DND-41 (cell line): ENCODE data around the gene ATXN7L2.

Source experiments
- ATAC-seq: fragments of 200-7000 bp; cut with Tn5 transposase; 3 replicates; pipeline ENCODE4 v1.9.1; 2021; ENCODE audit warnings: low read depth; ENCODE audit not compliant: insufficient read depth
- DNase-seq: peaks from one replicate; pipeline ENCODE4 v3.0.0-alpha.2; 2020
- H2AFZ ChIP-seq: 2 replicates; pipeline ENCODE4 v1.6.0; 2012; ENCODE audit warnings: low read depth, low read length
- H3K27ac ChIP-seq: 2 replicates; pipeline ENCODE4 v1.5.1; 2012; ENCODE audit warnings: low read length, inconsistent platforms
- H3K27me3 ChIP-seq: fragments of 200-600 bp; sonication (generic); 2 replicates; pipeline ENCODE4 v1.6.0; 2012; ENCODE audit warnings: low read length, mild to moderate bottlenecking, inconsistent platforms; ENCODE audit not compliant: insufficient read depth, poor library complexity
- H3K36me3 ChIP-seq: 2 replicates; pipeline ENCODE4 v1.5.1; 2012; ENCODE audit warnings: low read length, inconsistent platforms; ENCODE audit not compliant: insufficient read depth
- H3K4me1 ChIP-seq: 2 replicates; pipeline ENCODE4 v1.5.1; 2012; ENCODE audit warnings: mild to moderate bottlenecking, low read length; ENCODE audit not compliant: insufficient read depth
- H3K4me2 ChIP-seq: 2 replicates; pipeline ENCODE4 v1.6.0; 2012; ENCODE audit warnings: mild to moderate bottlenecking, moderate library complexity, low read length, inconsistent platforms; ENCODE audit not compliant: insufficient read depth
- H3K4me3 ChIP-seq, 2 experiments: fragments of 200-600 bp in 1 of 2; shearing (Covaris generic) in 1 of 2; 2 replicates each; pipeline ENCODE4 v1.5.1; 2012 to 2016; ENCODE audit warnings: inconsistent platforms in 2 of 2, low read length in 2 of 2, mild to moderate bottlenecking in 2 of 2, low read depth in 1 of 2, moderate library complexity in 1 of 2
- H3K79me2 ChIP-seq: 2 replicates; pipeline ENCODE4 v1.6.0; 2012; ENCODE audit warnings: low read length, inconsistent platforms; ENCODE audit not compliant: insufficient read depth
- H3K9ac ChIP-seq: 2 replicates; pipeline ENCODE4 v1.6.0; 2012; ENCODE audit warnings: low read depth, mild to moderate bottlenecking, inconsistent platforms, low read length, moderate library complexity
- H3K9me3 ChIP-seq: 2 replicates; pipeline ENCODE4 v1.5.1; 2012; ENCODE audit warnings: low read length, moderate library complexity, mild to moderate bottlenecking, inconsistent platforms; ENCODE audit not compliant: insufficient read depth, severe bottlenecking
- H4K20me1 ChIP-seq: 2 replicates; pipeline ENCODE4 v1.6.0; 2012; ENCODE audit warnings: low read length; ENCODE audit not compliant: insufficient read depth
- CTCF ChIP-seq: IDR thresholded peaks from 2 replicates; pipeline ENCODE4 v1.5.1; 2012; ENCODE audit warnings: borderline replicate concordance, low read length, moderate library complexity, mild to moderate bottlenecking; ENCODE audit not compliant: poor library complexity, severe bottlenecking; ENCODE audit errors: extremely low read depth
- EZH2 ChIP-seq: IDR thresholded peaks from 3 replicates; pipeline ENCODE4 v1.6.1; 2012; ENCODE audit warnings: borderline replicate concordance, low read depth, mild to moderate bottlenecking, moderate library complexity, low read length, inconsistent platforms; ENCODE audit not compliant: severe bottlenecking

Gene ATXN7L2

DNA sequence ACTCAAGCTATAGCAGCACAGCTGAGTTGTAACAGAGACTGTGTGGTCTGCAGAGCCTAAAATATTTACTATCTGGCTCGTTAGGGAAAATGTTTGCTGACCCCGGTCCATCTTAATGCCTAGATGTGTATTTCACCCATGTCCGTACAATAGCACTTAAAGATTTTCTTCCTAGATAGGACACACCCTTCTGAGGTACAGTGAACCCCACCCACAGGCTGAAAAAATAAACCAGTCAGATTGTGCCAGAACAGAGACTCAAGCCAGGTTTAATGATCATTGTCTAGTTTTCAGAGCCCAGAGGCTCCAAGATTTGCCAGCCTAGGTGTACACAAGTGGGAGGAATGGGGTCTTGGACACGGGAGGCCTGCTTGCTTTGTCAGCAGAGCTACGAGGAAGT is 20.2 kb downstream of the ATXN7L2 start:
- Histone ChIP-seq H3K4me3 (no peak overlapping the region), H4K20me1 (0 out of 2 replicates have a peak, but pooled peaks cover 8% of the 10 kb centered on the region), H2AFZ (no peak overlapping the region), H3K79me2 (no peaks in the 10 kb centered on the region), H3K4me1 (peaks cover 25% of the 10 kb centered on the region), H3K9ac (no peak overlapping the region), H3K4me2 (no peak overlapping the region), H3K27ac (no peak overlapping the region), H3K27me3 (no peaks in the 10 kb centered on the region), H3K36me3 (peaks cover 21% of the 10 kb centered on the region), H3K9me3 (no peaks in the 10 kb centered on the region)
- ATAC-seq = no peak
- no peak for TF ChIP-seq EZH2
- TF ChIP-seq CTCF = no peak
- DNase-seq = no peak

DNA sequence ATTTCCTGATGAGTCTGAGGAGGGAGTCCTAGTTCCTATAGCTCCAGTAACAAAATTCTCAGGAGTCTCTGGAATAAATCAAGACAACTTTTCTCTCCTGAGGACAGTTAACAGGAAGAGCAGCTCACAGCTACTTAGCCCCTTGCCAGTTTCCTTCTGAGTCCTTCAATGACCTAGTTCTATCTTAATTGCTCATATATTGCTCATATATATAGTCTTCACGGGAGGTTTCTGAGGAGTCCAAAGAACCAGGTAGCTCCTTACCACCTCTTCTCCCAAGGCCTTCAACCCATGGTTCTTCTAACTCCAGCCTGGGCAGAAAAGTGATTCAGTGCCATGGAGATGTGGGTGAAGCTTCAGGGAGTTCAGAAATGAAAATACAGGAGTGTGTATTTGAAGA is 21.3 kb downstream of the ATXN7L2 start:
- TF ChIP-seq EZH2 = no peak
- no peak for TF ChIP-seq CTCF
- H3K27ac ChIP-seq = no peak overlapping the region

GRCh38 chr1:109508001-109508872 is 24.5 kb downstream of the ATXN7L2 start:
- Histone ChIP-seq H2AFZ (no peak overlapping the region), H3K4me3 (no peak overlapping the region), H4K20me1 (no peaks in the 10 kb centered on the region), H3K9me3 (no peaks in the 10 kb centered on the region), H3K27ac (no peak overlapping the region), H3K9ac (no peak overlapping the region), H3K79me2 (no peaks in the 10 kb centered on the region), H3K36me3 (no peaks in the 10 kb centered on the region), H3K4me2 (no peak overlapping the region), H3K27me3 (peaks cover 12% of the 10 kb centered on the region), H3K4me1 (peaks cover 9% of the 10 kb centered on the region; the same call in 1 of the 2 replicates)
- DNase-seq = no peak
- ATAC-seq = no peak
- TF ChIP-seq CTCF (no peak), EZH2 (no peak)

More for the DNA sequence above, 21.3 kb downstream of the ATXN7L2 start:
- Histone ChIP-seq H2AFZ (no peak overlapping the region), H3K4me3 (no peak overlapping the region), H4K20me1 (0 out of 2 replicates have a peak, but pooled peaks cover 7% of the 10 kb centered on the region), H3K79me2 (no peaks in the 10 kb centered on the region), H3K4me2 (no peak overlapping the region), H3K9me3 (no peaks in the 10 kb centered on the region), H3K27me3 (peaks cover 4% of the 10 kb centered on the region), H3K4me1 (peaks cover 32% of the 10 kb centered on the region), H3K9ac (no peak overlapping the region), H3K36me3 (peaks cover 14% of the 10 kb centered on the region)
- DNase-seq = no peak
- no peak for ATAC-seq
